ENCODE measurements around the gene GABARAP.
"Not testable (repeated sequence)": the region's sequence is repeated elsewhere in the genome, so short reads cannot be mapped to it uniquely, and the experiment has no call there.

GABARAP gene

GRCh38 chr17:7261379-7262191 lies 19.3 kb upstream of the GABARAP start:
- H3K4me3 ChIP-seq (ENCODE audit: low read depth, low read length) = peak overlapping the region; percentile 100

GRCh38 chr17:7260651-7261378 lies 18.6 kb upstream of the GABARAP start:
- H3K4me3 ChIP-seq (ENCODE audit: low read depth, low read length) = peak overlapping the region; percentile 100

- H3K4me3 ChIP-seq (ENCODE audit: low read depth, low read length) = peak overlapping the region; percentile 100
Observed at GRCh38 chr17:7260151-7260550, 17.9 kb upstream of the GABARAP start.

GRCh38 chr17:7259555-7259889 lies 17.3 kb upstream of the GABARAP start:
- H3K4me3 ChIP-seq (ENCODE audit: low read depth, low read length) = no peak overlapping the region

GRCh38 chr17:7258731-7259554 lies 16.7 kb upstream of the GABARAP start:
- no peak overlapping the region for H3K4me3 ChIP-seq (ENCODE audit: low read depth, low read length)

GRCh38 chr17:7256766-7257456 lies 14.7 kb upstream of the GABARAP start:
- no peak overlapping the region for H3K4me3 ChIP-seq (ENCODE audit: low read depth, low read length)

GRCh38 chr17:7254511-7254910 lies 12.3 kb upstream of the GABARAP start:
- H3K4me3 ChIP-seq (ENCODE audit: low read depth, low read length) = no peak overlapping the region

- H3K4me3 ChIP-seq (ENCODE audit: low read depth, low read length) = peak overlapping the region; percentile 93
Observed at GRCh38 chr17:7253082-7253481, 10.8 kb upstream of the GABARAP start.

GRCh38 chr17:7252176-7253043 lies 10.2 kb upstream of the GABARAP start, which contains the start of gene ELP5:
Gene ELP5, plus strand, starts transcription at chr17:7252215. Its CDS starts 336 bp downstream, at chr17:7252551.
- H3K4me3 ChIP-seq (ENCODE audit: low read depth, low read length) = peak within 1 kb of the TSS; percentile 93

- H3K4me3 ChIP-seq (ENCODE audit: low read depth, low read length) = peak within 1 kb of the TSS; percentile 93
Observed at GRCh38 chr17:7251661-7252175, 9.5 kb upstream of the GABARAP start, which contains the start of gene CTDNEP1. Gene CTDNEP1, minus strand, starts transcription at chr17:7251734. Its CDS starts 438 bp downstream, at chr17:7251296.

- H3K4me3 ChIP-seq (ENCODE audit: low read depth, low read length) = peak overlapping the region; percentile 76
Observed at GRCh38 chr17:7250695-7251627, 8.7 kb upstream of the GABARAP start.

GRCh38 chr17:7249830-7250229 lies 7.6 kb upstream of the GABARAP start:
- H3K4me3 ChIP-seq (ENCODE audit: low read depth, low read length) = no peak overlapping the region

GRCh38 chr17:7249214-7249613 lies 7.0 kb upstream of the GABARAP start:
- no peak overlapping the region for H3K4me3 ChIP-seq (ENCODE audit: low read depth, low read length)

- H3K4me3 ChIP-seq (ENCODE audit: low read depth, low read length) = no peak overlapping the region
Observed at GRCh38 chr17:7248796-7249195, 6.5 kb upstream of the GABARAP start.

- H3K4me3 ChIP-seq (ENCODE audit: low read depth, low read length) = no peak overlapping the region
Observed at GRCh38 chr17:7246779-7247178, 4.5 kb upstream of the GABARAP start.

GRCh38 chr17:7243838-7244237 lies 1.6 kb upstream of the GABARAP start:
- H3K4me3 ChIP-seq (ENCODE audit: low read depth, low read length) = not testable (repeated sequence)

GRCh38 chr17:7243453-7243729 lies 1.1 kb upstream of the GABARAP start:
- H3K4me3 ChIP-seq (ENCODE audit: low read depth, low read length) = peak overlapping the region; percentile 85

GRCh38 chr17:7242717-7243452 lies 636 bp upstream of the GABARAP start:
- H3K4me3 ChIP-seq (ENCODE audit: low read depth, low read length) = peak overlapping the region; percentile 85

Data from iPS-11a (cell line).